GM11168 (cell line): ENCODE data around the gene VWA7.

Experiments
- in situ Hi-C: fragments of 300-500 bp; cut with MboI; formaldehyde crosslinking; loops from one replicate; pipeline ENCODE4 v1.12.0; 2022; ENCODE audit warnings: low sequenced_read_pairs; ENCODE audit not compliant: unreplicated experiment

VWA7 gene

GRCh38 chr6:31778999-31779885, 2.1 kb upstream of the VWA7 start:
- in situ Hi-C loops, result no loop called here

GRCh38 chr6:31778193-31778592, 1.1 kb upstream of the VWA7 start:
- in situ Hi-C loops, result no loop called here

- in situ Hi-C loops, result no loop called here
Observed at GRCh38 chr6:31777667-31778050, 531 bp upstream of the VWA7 start.

GRCh38 chr6:31776485-31776988, 591 bp downstream of the VWA7 start:
- in situ Hi-C loops, result no loop called here

GRCh38 chr6:31775633-31776484, 1.3 kb downstream of the VWA7 start:
- in situ Hi-C loops, result no loop called here

- in situ Hi-C loops, result no loop called here
Observed at GRCh38 chr6:31775184-31775583, 1.9 kb downstream of the VWA7 start.

GRCh38 chr6:31771992-31772358, 5.2 kb downstream of the VWA7 start:
- in situ Hi-C loops, result no loop called here

GRCh38 chr6:31770860-31771259, 6.3 kb downstream of the VWA7 start:
- in situ Hi-C loops, result no loop called here

GRCh38 chr6:31769684-31770371, 7.3 kb downstream of the VWA7 start:
- in situ Hi-C loops, result loop anchor here (10.0 kb wide), 1 partner anchor 85 kb away; the partner anchor contains the start of gene LY6G5C

- in situ Hi-C loops, result loop anchor here (10.0 kb wide), 1 partner anchor 84 kb away; the partner anchor contains the start of gene LY6G5C
Observed at GRCh38 chr6:31768363-31769257, 8.5 kb downstream of the VWA7 start.

- in situ Hi-C loops, result loop anchor here (10.0 kb wide), 1 partner anchor 82 kb away; the partner anchor contains the start of gene LY6G5C
Observed at GRCh38 chr6:31767096-31767645, 10.0 kb downstream of the VWA7 start.

GRCh38 chr6:31765910-31766794, 11.0 kb downstream of the VWA7 start:
- in situ Hi-C loops, result loop anchor here (10.0 kb wide), 1 partner anchor 81 kb away; the partner anchor contains the start of gene LY6G5C

- in situ Hi-C loops, result loop anchor here (10.0 kb wide), 1 partner anchor 81 kb away; the partner anchor contains the start of gene LY6G5C
Observed at GRCh38 chr6:31765559-31765909, 11.6 kb downstream of the VWA7 start.

- in situ Hi-C loops, result loop anchor here (10.0 kb wide), 1 partner anchor 79 kb away; the partner anchor contains the start of gene LY6G5C
Observed at GRCh38 chr6:31764198-31764597, 12.9 kb downstream of the VWA7 start.

- in situ Hi-C loops, result loop anchor here (10.0 kb wide), 1 partner anchor 79 kb away; the partner anchor contains the start of gene LY6G5C
Observed at GRCh38 chr6:31763619-31763940, 13.5 kb downstream of the VWA7 start.

GRCh38 chr6:31762878-31763618, 14.1 kb downstream of the VWA7 start:
- in situ Hi-C loops, result loop anchor here (10.0 kb wide), 1 partner anchor 78 kb away; the partner anchor contains the start of gene LY6G5C

- in situ Hi-C loops, result loop anchor here (10.0 kb wide), 1 partner anchor 78 kb away; the partner anchor contains the start of gene LY6G5C
Observed at GRCh38 chr6:31762356-31762755, 14.8 kb downstream of the VWA7 start, which contains the start of gene SAPCD1. TSS of gene SAPCD1 (plus strand) at chr6:31762656. CDS start at chr6:31763055, 399 bp downstream.
